ENCODE results near the gene PCDHGC3. TPM values are rescaled to one million over a fixed set of nuclear protein-coding genes. Genes with fewer than 3 reads are reported as not detected.

The PCDHGC3 gene
- total and polyA plus RNA-seq, 4 experiments from 2014 or later, result 0.14 to 0.17 TPM; not detected in 2

DNA sequence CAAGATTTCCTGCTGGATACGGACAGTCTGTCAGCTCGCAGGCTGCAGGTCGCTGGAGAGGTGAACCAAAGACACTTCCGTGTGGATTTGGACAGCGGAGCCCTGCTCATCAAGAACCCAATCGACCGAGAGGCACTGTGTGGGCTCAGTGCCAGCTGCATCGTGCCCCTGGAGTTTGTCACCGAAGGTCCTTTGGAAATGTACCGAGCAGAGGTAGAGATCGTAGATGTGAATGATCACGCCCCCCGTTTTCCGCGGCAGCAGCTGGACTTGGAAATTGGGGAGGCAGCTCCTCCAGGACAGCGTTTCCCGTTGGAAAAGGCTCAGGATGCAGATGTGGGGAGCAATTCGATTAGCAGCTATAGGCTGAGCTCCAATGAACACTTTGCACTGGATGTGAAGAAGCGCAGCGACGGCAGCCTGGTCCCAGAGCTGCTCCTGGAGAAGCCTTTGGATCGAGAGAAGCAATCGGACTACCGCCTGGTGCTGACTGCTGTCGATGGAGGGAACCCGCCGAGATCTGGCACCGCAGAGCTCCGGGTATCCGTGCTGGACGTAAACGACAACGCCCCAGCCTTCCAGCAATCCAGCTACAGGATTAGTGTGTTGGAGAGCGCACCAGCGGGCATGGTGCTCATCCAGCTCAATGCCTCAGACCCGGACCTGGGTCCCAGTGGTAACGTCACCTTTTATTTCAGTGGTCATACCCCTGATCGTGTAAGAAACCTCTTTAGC, 9.7 kb downstream of the PCDHGC3 start:
- peaks cover 5 to 14% (median 9%) of the 10 kb centered on the region in 4 donors for H3K4me1 Mint-ChIP-seq

DNA sequence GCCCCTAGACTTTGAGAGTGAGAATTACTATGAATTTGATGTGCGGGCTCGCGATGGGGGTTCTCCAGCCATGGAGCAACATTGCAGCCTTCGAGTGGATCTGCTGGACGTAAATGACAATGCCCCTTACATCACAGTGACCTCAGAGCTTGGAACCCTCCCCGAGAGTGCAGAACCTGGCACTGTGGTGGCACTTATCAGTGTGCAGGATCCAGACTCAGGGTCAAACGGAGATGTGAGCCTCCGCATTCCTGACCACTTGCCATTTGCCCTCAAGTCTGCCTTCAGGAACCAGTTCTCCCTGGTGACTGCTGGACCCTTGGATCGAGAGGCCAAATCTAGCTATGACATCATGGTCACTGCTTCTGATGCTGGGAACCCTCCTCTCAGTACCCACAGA, 10.3 kb downstream of the PCDHGC3 start:
- ChIA-PET POLR2A (ENCODE audit: partially characterized antibody) (no interaction called here), CTCF (ENCODE audit: partially characterized antibody) (interaction anchor here (1.1 kb wide), 2 partner anchors 10 to 27 kb away, joined by 3 to 4 read pairs; partner anchors contain the start of gene PCDHGC3)
- no peak overlapping the region for H3K4me3 ChIP-seq (ENCODE audit: low read length in 2 of 2)
- peaks cover 10% of the 10 kb centered on the region for H3K4me1 ChIP-seq (ENCODE audit: insufficient read depth, low read length)
- peak overlapping the region in 1 of 8 donors; percentile 27 for H3K4me3 Mint-ChIP-seq
- DNase-seq, result no peak
- H3K27me3 ChIP-seq (ENCODE audit: insufficient read depth, low read length), result peaks cover 36% of the 10 kb centered on the region
- H3K9me3 ChIP-seq (ENCODE audit: control insufficient read depth in 1 of 2, low read length in 2 of 2), result no peaks in the 10 kb centered on the region
- H3K9me3 Mint-ChIP-seq, result no peaks in the 10 kb centered on the region
- no peak overlapping the region for H3K27ac Mint-ChIP-seq
- intact Hi-C loops (cut with micrococcal nuclease), result no loop called here
- peaks cover 5 to 14% (median 9%) of the 10 kb centered on the region in 4 donors for H3K4me1 Mint-ChIP-seq
- H3K27ac ChIP-seq (ENCODE audit: low read depth, low read length), result no peak overlapping the region
- no peaks in the 10 kb centered on the region for H3K36me3 Mint-ChIP-seq
- H3K36me3 ChIP-seq (ENCODE audit: insufficient read depth, low read length), result no peaks in the 10 kb centered on the region
- peaks cover 70 to 73% of the 10 kb centered on the region in 2 donors for H3K27me3 Mint-ChIP-seq

More for the DNA sequence above, 9.7 kb downstream of the PCDHGC3 start:
- no peaks in the 10 kb centered on the region for H3K36me3 Mint-ChIP-seq
- CTCF ChIA-PET (ENCODE audit: partially characterized antibody), result interaction anchor here (1.0 to 1.1 kb wide), 3 partner anchors 10 to 79 kb away, joined by 3 to 4 read pairs (median 3); partner anchors contain the start of gene PCDHGC3
- H3K27ac ChIP-seq (ENCODE audit: low read depth, low read length), result no peak overlapping the region
- H3K27me3 ChIP-seq (ENCODE audit: insufficient read depth, low read length), result peaks cover 32% of the 10 kb centered on the region
- peaks cover 10% of the 10 kb centered on the region for H3K4me1 ChIP-seq (ENCODE audit: insufficient read depth, low read length)
- H3K4me3 Mint-ChIP-seq, result peak overlapping the region in 6 of 8 donors; percentile 13 to 73 (median 40)
- H3K4me3 ChIP-seq (ENCODE audit: low read length in 2 of 2), result no peak overlapping the region
- no peaks in the 10 kb centered on the region for H3K9me3 Mint-ChIP-seq
- no peaks in the 10 kb centered on the region for H3K36me3 ChIP-seq (ENCODE audit: insufficient read depth, low read length)
- no peak overlapping the region for H3K27ac Mint-ChIP-seq
- H3K27me3 Mint-ChIP-seq, result peaks cover 69% of the 10 kb centered on the region in 2 donors
- POLR2A ChIA-PET (ENCODE audit: partially characterized antibody), result no interaction called here
- H3K9me3 ChIP-seq (ENCODE audit: control insufficient read depth in 1 of 2, low read length in 2 of 2), result no peaks in the 10 kb centered on the region
- no peak for DNase-seq
- intact Hi-C loops (cut with micrococcal nuclease), result no loop called here

DNA sequence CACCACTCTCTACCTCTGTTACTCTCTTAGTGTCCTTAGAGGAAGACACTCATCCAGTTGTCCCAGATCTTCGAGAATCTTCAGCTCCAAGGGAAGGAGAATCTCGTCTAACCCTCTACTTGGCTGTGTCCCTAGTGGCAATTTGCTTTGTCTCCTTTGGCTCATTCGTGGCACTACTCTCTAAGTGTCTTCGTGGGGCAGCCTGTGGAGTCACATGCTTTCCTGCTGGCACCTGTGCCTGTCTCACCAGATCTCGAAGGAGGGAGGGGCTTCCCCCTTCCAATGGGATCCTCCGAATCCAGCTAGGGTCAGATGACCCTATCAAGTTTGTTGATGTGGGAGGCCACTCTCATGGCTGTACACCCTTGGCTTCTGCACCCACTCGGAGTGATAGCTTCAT, 11.4 kb downstream of the PCDHGC3 start:
- Mint-ChIP-seq H3K9me3 (no peaks in the 10 kb centered on the region), H3K36me3 (no peaks in the 10 kb centered on the region), H3K27ac (no peak overlapping the region), H3K4me1 (peaks cover 7 to 18% (median 13%) of the 10 kb centered on the region in 4 donors), H3K4me3 (no peak overlapping the region), H3K27me3 (peaks cover 74 to 75% of the 10 kb centered on the region in 2 donors)
- H3K27me3 ChIP-seq (ENCODE audit: insufficient read depth, low read length), result peaks cover 41% of the 10 kb centered on the region
- no peak for DNase-seq
- H3K9me3 ChIP-seq (ENCODE audit: control insufficient read depth in 1 of 2, low read length in 2 of 2), result no peaks in the 10 kb centered on the region
- POLR2A ChIA-PET (ENCODE audit: partially characterized antibody), result no interaction called here
- H3K27ac ChIP-seq (ENCODE audit: low read depth, low read length), result no peak overlapping the region
- CTCF ChIA-PET (ENCODE audit: partially characterized antibody), result interaction anchor here (0.8 kb wide), 1 partner anchor 13 kb away, joined by 4 read pairs; no protein-coding TSS in a partner anchor
- H3K36me3 ChIP-seq (ENCODE audit: insufficient read depth, low read length), result no peaks in the 10 kb centered on the region
- peaks cover 20% of the 10 kb centered on the region for H3K4me1 ChIP-seq (ENCODE audit: insufficient read depth, low read length)
- no peak overlapping the region for H3K4me3 ChIP-seq (ENCODE audit: low read length in 2 of 2)
- intact Hi-C loops (cut with micrococcal nuclease), result no loop called here

DNA sequence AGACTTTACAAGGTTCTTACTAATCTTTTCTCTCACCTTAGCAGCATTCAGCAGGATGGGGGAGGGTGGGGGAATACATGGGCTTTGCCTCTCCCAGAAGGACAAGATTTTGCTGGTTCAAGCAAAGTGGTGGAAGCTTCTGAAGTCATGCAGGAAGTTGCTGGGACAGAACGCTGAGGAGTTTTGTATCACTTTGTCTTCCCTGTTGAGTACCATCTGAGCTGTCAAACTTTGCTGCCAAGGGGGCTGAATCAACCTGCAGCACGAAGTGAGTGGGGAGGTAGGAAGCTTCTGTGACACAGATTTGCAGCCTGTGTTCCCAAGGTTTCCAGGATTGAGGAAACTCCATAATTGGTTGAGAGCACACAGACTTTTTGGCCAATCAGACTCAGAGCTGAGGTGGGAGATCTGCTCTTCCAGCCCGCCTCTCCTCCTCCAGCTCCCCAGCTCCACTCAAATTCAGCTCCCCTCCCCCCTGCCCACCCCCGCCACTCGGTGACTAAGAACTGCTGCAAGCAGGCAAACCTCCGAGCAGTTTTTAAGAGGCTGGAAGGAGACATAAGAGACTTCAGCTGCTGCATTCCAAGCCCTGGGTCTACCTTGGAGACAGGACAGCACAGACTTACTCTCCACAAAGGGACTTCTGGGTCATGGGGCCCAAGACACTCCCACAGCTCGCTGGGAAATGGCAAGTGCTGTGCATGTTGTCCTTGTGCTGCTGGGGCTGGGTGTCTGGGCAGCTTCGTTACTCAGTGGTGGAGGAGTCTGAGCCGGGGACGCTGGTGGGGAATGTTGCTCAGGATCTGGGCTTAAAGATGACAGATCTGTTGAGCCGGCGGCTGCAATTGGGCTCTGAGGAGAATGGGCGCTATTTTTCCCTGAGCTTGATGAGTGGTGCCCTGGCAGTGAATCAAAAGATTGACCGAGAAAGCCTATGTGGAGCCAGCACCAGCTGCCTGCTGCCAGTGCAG, 13.1 kb downstream of the PCDHGC3 start, which contains the start of gene PCDHGC5:
Gene PCDHGC5 (plus strand): TSS at position 491 of the 971 bp plus-strand sequence. CDS start 160 bp downstream, at position 651.
- Histone ChIP-seq H3K36me3 (ENCODE audit: insufficient read depth, low read length) (no peaks in the 10 kb centered on the region), H3K27me3 (ENCODE audit: insufficient read depth, low read length) (peaks cover 50% of the 10 kb centered on the region), H3K27ac (ENCODE audit: low read depth, low read length) (no peak within 1 kb of the TSS), H3K4me3 (ENCODE audit: low read length in 2 of 2) (no peak within 1 kb of the TSS), H3K4me1 (ENCODE audit: insufficient read depth, low read length) (peaks cover 28% of the 10 kb centered on the region), H3K9me3 (ENCODE audit: control insufficient read depth in 1 of 2, low read length in 2 of 2) (no peaks in the 10 kb centered on the region)
- Mint-ChIP-seq H3K4me3 (no peak within 1 kb of the TSS), H3K36me3 (no peaks in the 10 kb centered on the region), H3K27ac (no peak within 1 kb of the TSS), H3K27me3 (peaks cover 69 to 70% of the 10 kb centered on the region in 2 donors), H3K9me3 (no peaks in the 10 kb centered on the region), H3K4me1 (peaks cover 7 to 26% (median 18%) of the 10 kb centered on the region in 4 donors)
- no peak for DNase-seq
- CTCF ChIA-PET (ENCODE audit: partially characterized antibody), result interaction anchor here (1.7 kb wide), 1 partner anchor 69 kb away, joined by 3 read pairs; no protein-coding TSS in a partner anchor
- POLR2A ChIA-PET (ENCODE audit: partially characterized antibody), result no interaction called here
- intact Hi-C loops (cut with micrococcal nuclease), result no loop called here

DNA sequence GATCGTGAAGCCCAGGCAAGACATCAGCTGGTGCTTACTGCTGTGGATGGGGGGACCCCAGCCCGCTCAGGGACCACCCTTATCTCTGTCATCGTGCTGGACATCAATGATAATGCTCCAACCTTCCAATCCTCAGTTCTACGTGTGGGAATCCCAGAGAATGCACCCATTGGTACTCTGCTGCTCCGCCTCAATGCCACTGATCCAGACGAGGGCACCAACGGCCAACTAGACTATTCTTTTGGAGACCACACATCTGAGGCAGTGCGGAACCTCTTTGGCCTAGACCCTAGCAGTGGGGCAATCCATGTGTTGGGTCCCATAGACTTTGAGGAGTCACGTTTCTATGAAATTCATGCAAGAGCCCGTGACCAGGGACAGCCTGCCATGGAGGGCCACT, 14.1 kb downstream of the PCDHGC3 start:
- Mint-ChIP-seq H3K4me3 (peak overlapping the region in 1 of 8 donors; percentile 23), H3K27me3 (peaks cover 70% of the 10 kb centered on the region in 2 donors), H3K36me3 (no peaks in the 10 kb centered on the region), H3K4me1 (peaks cover 5 to 18% (median 13%) of the 10 kb centered on the region in 4 donors), H3K27ac (no peak overlapping the region), H3K9me3 (no peaks in the 10 kb centered on the region)
- no peaks in the 10 kb centered on the region for H3K9me3 ChIP-seq (ENCODE audit: control insufficient read depth in 1 of 2, low read length in 2 of 2)
- no peak for DNase-seq
- POLR2A ChIA-PET (ENCODE audit: partially characterized antibody), result no interaction called here
- no peak overlapping the region for H3K4me3 ChIP-seq (ENCODE audit: low read length in 2 of 2)
- H3K36me3 ChIP-seq (ENCODE audit: insufficient read depth, low read length), result no peaks in the 10 kb centered on the region
- peaks cover 26% of the 10 kb centered on the region for H3K4me1 ChIP-seq (ENCODE audit: insufficient read depth, low read length)
- peaks cover 52% of the 10 kb centered on the region for H3K27me3 ChIP-seq (ENCODE audit: insufficient read depth, low read length)
- H3K27ac ChIP-seq (ENCODE audit: low read depth, low read length), result no peak overlapping the region
- intact Hi-C loops (cut with micrococcal nuclease), result no loop called here
- CTCF ChIA-PET (ENCODE audit: partially characterized antibody), result interaction anchor here (1.7 kb wide), 1 partner anchor 68 kb away, joined by 3 read pairs; no protein-coding TSS in a partner anchor

DNA sequence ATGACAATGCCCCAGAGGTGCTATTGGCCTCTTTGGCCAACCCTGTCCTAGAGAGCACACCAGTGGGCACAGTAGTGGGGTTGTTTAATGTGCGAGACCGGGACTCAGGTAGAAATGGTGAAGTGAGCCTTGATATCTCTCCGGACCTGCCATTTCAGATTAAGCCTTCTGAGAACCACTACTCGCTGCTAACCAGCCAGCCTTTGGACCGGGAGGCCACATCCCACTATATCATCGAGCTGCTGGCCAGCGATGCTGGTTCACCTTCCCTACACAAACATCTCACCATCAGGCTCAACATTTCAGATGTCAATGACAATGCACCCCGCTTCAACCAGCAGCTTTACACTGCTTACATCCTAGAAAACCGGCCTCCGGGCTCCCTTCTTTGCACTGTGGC, 14.5 kb downstream of the PCDHGC3 start:
- intact Hi-C loops (cut with micrococcal nuclease), result no loop called here
- Mint-ChIP-seq H3K4me3 (peak overlapping the region in 2 of 8 donors; percentile 23 to 78), H3K27ac (no peak overlapping the region), H3K4me1 (peaks cover 5 to 16% (median 9%) of the 10 kb centered on the region in 4 donors), H3K27me3 (peaks cover 66 to 70% of the 10 kb centered on the region in 2 donors), H3K9me3 (no peaks in the 10 kb centered on the region), H3K36me3 (no peaks in the 10 kb centered on the region)
- no peak overlapping the region for H3K4me3 ChIP-seq (ENCODE audit: low read length in 2 of 2)
- no peaks in the 10 kb centered on the region for H3K9me3 ChIP-seq (ENCODE audit: control insufficient read depth in 1 of 2, low read length in 2 of 2)
- DNase-seq, result no peak
- ChIA-PET POLR2A (ENCODE audit: partially characterized antibody) (no interaction called here), CTCF (ENCODE audit: partially characterized antibody) (interaction anchor here (1.7 kb wide), 1 partner anchor 68 kb away, joined by 3 read pairs; no protein-coding TSS in a partner anchor)
- peaks cover 47% of the 10 kb centered on the region for H3K27me3 ChIP-seq (ENCODE audit: insufficient read depth, low read length)
- H3K4me1 ChIP-seq (ENCODE audit: insufficient read depth, low read length), result peaks cover 22% of the 10 kb centered on the region
- no peaks in the 10 kb centered on the region for H3K36me3 ChIP-seq (ENCODE audit: insufficient read depth, low read length)
- no peak overlapping the region for H3K27ac ChIP-seq (ENCODE audit: low read depth, low read length)
